Measurements from ENCODE around the gene SERP2.

Gene SERP2

DNA sequence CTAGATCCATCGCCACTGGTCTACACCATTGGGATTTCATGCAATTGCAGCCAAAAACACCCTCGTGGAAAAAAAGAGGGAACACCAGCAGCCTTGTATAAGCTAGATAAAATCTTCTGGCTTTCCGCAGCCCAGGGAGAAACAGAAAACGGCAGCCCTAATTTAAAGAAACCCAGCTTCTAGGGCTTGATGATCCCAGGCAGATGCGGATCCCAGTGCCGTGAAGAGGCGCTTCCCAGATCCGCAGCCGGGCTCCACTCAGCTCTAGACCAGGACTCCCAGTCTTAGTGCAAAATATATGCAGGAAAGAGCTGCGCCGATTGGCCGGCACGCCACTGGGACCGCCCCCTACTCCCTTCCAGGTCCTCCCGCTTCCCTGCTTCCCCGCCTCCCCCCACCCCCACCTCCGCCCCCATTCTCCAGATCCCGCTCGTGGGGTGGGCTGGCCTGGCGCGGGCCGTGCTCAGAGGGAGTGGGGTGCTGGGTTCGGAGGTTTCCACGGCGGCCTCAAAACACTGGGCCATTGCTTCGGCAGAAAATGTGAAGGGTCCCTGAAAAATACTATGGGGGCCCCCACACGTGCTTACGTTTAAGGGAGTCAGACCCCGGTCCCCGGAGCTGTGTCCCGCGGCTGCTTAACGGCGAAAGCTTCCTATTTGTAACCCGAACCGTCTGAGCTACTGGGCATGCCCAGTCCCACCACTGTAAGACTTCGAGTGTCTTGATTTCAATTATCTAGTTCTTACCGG lies 63.1 kb downstream of the SERP2 start:
- peak; percentile 95 for DNase-seq

DNA sequence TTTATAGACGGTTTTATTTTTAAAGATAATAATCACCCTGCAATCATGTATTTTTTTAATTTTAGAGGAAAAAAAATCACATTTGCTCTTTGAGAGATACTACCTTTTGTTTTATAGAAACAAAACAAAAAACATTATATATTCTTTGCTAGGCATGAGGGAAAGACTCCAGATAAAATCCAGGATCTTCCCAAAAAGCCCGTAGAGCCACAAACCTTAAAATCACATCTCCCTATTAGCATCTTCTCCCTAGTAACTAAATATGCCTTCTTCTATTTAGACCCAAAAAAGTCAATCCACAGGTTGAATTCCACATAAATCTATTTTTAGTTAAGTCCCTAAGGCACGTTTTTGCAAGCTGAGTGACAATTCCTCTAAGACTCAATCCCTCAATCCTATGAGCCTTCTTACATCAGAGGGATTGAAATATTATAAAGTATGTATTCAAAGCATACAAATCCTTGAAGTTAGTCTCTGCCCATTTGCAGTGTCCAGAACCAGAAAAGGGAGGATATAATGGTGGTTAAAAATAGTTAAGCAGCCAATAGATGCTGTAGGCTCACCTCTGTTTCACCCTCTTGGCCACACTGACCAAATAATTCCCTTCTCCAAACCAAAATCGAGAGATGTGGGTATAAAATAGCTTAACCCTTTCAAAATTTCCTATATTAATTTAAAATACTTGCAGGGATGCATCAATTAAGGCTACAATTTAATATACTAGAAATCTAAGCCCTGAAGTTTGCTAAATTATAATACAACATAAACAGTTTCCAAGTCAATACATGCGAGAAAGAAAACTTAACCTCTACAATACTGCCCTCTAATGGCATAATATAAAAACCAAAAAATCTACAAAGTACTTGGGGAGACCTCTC lies 64.0 kb downstream of the SERP2 start:
- peak; percentile 65 for DNase-seq

GRCh38 chr13:44438234-44438579 lies 64.6 kb downstream of the SERP2 start:
- no peak for DNase-seq

DNA sequence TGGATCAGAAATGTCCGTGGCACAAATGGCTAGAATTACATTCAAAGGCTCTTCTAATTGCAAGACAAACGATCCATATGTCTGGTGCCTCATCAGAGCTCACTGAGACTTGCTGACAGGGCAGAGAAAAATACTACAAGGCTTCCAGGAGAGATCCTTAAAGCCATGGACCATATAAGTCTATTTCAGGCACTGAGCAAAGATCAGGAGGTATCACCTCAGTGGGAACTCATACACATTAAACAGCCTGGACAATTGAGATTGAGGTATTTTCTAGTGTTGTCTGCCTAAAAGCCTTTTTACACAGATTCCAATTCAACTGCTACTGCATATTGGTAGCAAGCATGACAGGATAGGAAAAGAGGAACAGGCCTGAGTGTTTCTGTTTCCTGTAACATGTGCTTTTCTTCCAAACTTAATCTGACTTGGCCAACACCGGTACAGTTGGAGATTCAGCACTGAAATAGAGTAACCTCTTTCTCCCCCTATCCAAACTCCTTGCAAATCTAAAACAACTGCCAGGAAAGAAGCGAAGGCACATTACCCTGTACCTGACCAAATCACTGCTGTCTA lies 65.9 kb downstream of the SERP2 start:
- no peak for DNase-seq

GRCh38 chr13:44440046-44440608 lies 66.5 kb downstream of the SERP2 start:
- no peak for DNase-seq

Measured in DMS53 (cell line).